Measurements from ENCODE around the gene PCDHA1.

PCDHA1 gene

DNA sequence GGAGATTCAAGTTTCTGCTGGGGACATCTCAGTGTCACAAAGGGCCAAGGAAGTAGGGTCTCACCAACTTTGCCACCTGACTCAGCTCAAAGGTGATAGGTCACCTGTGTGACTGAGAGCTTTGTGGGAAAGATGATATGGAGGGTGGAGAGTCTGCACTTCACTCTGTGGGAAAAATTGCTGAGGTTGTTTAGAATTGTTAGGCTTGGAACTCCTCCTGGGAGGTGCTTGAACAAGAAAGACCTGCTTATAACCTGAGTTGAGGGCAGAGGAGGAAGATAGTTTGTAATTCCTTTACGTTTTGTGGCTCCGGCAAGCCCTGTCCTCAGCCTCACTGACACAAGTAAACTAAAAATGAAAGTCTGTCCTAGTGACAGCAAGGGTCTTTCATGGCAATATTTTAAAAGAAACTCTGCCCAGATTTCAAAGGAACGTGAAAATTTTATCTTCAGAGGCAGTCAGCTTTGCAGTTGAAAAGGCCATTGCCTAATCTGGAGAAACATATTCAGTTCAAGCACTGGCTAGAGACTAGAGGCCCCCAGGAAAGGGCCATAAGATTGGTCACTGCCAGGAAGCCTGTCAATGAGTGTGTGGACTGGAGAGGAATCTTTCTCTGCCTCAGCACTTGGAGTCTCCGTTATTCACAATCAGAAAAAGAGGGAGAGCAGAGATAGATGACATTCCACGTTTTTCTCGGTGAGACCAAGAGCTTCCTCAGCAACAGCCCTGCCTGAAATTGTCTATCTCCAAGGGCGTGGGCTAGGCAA lies 203.5 kb downstream of the PCDHA1 start:
- FAIRE-seq (no peak), DNase-seq (ENCODE audit: insufficient read length, low spot score) (no peak)
- TF ChIP-seq POLR2A (IDR thresholded peaks at IDR 0.05; ENCODE audit: low read depth, low read length): no peak

DNA sequence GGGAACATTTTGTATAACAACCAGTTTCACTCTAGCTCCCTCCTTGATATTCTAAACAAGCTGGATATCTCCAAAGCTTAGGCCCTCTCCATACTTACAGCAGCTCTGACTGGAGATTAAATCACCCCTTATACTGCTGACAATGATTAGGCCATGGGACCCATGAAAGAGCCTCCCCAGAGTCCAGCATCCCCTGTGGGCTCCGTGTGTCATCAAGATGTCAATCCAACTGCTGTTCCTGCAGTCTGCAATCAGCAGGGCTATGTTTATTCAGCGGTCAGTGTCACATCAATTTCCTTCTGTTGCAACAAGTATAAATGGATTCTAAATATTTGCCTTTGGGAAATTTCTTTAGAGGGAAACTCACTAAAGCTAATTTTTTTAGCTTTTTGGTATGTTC lies 206.9 kb downstream of the PCDHA1 start:
- no peak for DNase-seq (ENCODE audit: insufficient read length, low spot score)
- no peak for FAIRE-seq
- no peak for TF ChIP-seq POLR2A (IDR thresholded peaks at IDR 0.05; ENCODE audit: low read depth, low read length)

DNA sequence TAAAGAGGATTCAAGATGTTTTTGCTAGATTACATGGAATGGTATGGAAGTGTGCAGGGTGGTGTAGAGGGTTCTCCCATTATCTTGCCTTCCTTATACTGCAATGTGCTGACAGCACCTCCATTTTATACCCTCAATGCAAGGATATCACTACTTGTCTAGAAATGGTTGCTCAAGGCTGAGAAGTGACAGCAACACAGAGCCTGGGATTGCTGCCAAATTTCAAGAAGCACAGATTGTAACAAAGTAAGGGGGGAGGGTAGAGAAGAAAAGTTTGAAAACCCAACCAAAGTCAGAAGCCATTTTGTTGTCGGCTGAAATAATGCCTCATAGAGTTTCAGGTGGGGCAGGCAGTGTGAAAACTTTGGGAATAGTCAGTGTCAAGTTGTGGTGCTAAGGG lies 210.1 kb downstream of the PCDHA1 start:
- TF ChIP-seq POLR2A (IDR thresholded peaks at IDR 0.05; ENCODE audit: low read depth, low read length): no peak
- DNase-seq (ENCODE audit: insufficient read length, low spot score): no peak
- FAIRE-seq: no peak

DNA sequence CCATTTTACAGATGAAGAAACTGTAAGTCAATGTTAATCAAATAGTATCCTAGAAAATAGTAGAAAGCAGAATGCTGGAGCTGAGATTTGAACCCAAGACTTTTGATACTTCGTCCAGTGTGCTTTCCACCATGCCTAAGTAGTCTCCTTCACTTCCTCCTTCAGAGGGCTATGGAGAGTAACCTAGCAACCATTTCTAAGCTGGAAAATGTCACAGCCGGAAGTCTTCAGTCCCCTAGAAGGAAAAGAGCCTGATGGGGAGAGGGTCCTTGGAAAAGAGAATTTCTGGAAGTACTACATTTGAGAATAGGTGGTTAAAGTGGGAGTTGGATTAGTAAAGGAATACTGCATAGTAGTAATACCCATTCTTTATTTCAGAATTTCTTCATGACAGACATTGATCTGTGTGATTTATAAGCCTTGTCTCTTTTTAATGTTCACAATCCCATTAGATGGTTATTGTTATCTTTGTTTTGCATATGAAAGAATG lies 213.0 kb downstream of the PCDHA1 start:
- TF ChIP-seq POLR2A (IDR thresholded peaks at IDR 0.05; ENCODE audit: low read depth, low read length): no peak
- FAIRE-seq (no peak), DNase-seq (ENCODE audit: insufficient read length, low spot score) (no peak)

DNA sequence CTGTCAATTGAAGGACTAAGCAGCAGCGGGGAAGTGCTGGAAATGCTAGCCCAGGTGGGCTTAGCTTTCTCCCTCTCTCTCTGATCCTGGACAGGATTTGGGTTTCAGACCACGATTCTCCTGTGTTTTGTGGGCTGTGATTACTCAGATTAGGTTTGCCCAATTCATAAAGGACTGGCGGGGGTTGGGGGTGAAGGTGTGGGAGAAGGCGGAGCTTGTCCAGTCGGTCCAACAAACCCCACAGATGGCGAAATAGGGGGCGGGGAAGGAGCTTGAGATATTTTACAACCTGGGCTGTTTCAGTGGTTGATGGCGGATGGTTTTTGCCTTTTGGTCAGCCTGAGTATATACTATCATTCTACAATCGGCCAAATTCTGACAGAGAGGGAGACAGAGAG lies 215.5 kb downstream of the PCDHA1 start:
- DNase-seq (ENCODE audit: insufficient read length, low spot score) (peak; percentile 22), FAIRE-seq (no peak)
- TF ChIP-seq POLR2A (IDR thresholded peaks at IDR 0.05; ENCODE audit: low read depth, low read length): no peak

DNA sequence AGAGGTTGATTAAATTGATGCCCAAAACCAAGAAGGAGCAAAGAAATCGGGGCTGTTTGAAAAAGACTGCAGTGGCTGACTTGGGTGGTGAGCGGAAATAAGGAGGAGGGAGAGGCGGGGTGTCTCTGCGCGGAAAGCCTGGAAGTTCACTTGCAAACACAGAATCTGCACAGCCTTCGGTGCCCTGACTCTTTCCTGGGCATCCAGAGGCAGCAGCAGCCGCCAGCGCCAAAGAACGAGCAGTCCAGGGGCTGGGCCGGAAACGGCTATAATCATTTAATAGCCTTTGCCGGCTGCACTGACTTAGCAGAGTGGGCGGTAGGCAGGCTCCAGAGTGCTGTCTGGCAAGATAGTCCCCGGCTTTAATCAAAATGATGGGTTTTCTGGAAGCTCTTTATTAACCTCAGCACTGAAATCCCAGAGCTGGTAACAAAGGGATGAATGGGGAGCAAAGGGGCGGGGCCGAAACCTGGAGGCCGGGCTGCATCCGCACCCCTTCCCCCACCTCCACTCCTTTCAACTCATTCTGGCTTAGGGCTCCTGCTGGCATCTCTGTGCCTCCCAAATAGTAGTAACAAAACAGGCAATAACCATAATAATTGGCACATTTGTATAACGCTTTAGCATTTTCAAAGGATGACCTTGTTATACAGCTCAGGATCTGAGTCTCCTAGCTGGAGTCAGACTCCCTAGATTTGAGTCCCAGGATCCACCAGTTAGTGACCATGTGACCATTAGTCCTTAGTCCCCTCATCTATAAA lies 216.1 kb downstream of the PCDHA1 start:
- peak; percentile 43 for DNase-seq (ENCODE audit: insufficient read length, low spot score)
- FAIRE-seq: no peak
- TF ChIP-seq POLR2A (IDR thresholded peaks at IDR 0.05; ENCODE audit: low read depth, low read length): no peak

DNA sequence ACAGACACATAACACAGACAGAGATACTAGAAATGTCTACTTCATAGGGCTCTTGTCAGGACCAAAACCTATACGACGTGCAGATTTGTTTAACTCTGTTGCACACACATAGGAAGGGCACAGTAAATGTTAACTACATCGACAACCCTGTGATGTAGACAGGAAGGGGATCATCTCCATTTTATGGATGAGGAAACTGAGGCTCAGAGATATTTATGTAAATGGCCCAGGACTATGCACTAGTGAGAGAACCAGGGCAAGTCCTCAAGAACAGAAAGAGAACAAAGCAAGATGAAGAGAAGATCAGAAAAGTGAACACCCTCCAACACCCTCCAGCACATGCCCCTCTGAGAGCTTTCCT lies 216.6 kb downstream of the PCDHA1 start:
- FAIRE-seq (no peak), DNase-seq (ENCODE audit: insufficient read length, low spot score) (no peak)
- no peak for TF ChIP-seq POLR2A (IDR thresholded peaks at IDR 0.05; ENCODE audit: low read depth, low read length)

DNA sequence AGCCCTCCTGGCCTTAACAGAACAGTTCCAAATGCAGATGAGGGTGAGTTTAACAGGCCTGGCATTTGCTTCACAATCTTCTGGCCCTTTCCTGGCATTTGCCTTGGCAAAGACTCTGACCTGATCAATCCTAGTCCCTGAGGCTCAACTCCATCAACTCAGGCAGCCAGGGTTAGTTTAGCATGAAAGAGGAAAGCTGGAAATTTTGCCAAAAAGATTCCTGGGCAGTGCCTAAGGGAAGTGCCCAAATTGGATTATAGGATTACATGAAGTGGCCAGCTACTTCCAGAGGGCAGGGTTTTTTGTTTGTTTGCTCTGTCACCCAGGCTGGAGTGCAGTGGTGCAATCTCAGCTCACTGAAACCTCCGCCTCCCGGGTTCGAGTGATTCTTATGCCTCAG lies 217.1 kb downstream of the PCDHA1 start:
- TF ChIP-seq POLR2A (IDR thresholded peaks at IDR 0.05; ENCODE audit: low read depth, low read length): no peak
- DNase-seq (ENCODE audit: insufficient read length, low spot score) (no peak), FAIRE-seq (no peak)

DNA sequence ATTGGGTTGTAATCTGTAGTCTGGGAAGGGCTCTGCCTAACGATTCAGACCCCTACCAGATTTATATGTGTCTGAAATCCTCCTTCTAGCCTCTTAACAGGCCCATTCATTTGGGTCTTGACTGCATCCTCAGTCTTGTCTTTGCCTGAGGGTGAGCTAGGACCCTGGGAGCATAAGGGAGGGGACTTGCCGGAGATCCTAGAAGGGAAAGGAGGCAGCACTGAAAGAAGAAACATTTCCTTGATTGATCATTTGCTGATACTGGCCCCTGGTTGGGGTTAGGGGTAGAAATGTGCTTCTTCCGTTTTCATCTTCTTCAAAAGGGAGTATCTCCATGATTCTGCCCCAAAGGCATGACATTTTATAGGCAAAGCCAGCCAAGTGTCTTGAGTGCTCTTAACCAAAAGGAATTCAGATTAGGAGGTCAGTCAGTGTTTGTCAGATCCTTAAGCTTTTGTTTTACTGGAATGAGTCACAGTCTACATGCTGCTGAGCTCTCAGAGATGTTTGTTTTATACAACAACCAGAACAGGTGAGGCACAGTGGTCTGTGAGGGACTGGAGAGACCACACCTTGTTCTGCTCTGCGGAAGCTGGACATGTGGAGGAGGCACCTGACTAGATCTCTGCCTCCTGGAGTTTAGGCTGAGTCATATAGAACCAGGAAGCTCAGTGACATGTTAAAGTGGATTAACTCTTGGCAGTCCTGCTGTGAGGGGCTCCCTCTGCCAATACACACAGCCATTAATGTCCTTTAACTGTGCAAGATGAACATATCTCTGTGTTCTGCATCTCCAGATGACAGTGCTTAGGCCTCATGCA lies 218.1 kb downstream of the PCDHA1 start:
- TF ChIP-seq POLR2A (IDR thresholded peaks at IDR 0.05; ENCODE audit: low read depth, low read length): no peak
- peak; percentile 82 for FAIRE-seq
- peak; percentile 40 for DNase-seq (ENCODE audit: insufficient read length, low spot score)

DNA sequence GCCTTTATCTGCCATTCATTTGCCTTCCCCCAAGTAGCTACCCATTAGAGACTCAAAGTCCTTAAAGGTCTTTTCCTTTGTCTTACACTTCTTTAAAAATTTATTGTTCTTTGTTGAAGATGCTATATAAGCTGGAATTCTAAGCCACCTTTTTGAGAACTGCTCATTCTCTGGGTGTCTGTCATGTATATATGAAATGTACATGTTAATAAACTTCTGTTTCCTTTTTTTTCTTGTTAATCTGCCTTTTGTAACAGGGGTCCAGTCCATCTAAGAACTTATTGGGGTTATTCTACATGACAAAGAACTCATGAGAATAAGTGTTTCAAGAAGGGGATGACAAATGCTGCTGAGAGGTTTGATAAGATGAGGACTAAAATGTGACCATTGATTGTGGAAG lies 221.9 kb downstream of the PCDHA1 start:
- DNase-seq (ENCODE audit: insufficient read length, low spot score) (no peak), FAIRE-seq (no peak)
- TF ChIP-seq POLR2A (IDR thresholded peaks at IDR 0.05; ENCODE audit: low read depth, low read length): no peak

DNA sequence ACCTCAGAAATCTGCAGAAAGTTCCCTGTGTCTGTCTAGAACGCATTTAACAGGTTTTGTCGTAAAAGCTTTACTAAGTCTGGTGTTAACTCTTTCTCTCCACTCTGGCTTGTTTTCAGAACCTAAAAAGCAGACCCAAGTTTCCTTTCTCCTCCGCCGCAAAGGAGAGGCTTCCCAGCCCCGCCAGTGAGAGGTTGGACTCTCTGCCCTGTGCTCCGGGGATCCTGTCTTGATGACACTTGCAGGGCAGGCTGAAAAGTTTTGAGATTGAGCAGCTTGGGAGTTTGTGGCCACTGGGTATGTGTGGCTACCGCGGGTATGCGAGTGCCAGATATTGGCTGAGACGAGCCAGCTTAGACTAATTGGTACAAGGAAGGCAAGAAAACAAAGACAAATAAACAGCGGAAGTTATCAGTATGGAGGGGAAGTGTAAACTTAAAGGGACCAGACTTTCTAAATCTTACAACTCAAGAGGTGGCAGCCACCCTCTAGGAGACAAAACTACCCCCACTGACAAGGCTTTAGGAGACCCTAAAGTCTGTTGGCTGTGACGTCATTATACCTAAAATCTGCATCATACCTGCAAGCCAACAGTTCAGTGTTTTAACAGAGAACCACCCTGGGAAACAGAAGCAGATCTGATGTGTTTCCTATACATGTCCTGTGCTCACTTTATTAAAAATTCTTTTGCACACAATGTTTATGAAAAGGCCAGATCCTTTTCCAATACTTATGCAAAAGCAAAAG lies 224.3 kb downstream of the PCDHA1 start:
- TF ChIP-seq POLR2A (IDR thresholded peaks at IDR 0.05; ENCODE audit: low read depth, low read length): no peak
- no peak for FAIRE-seq

DNA sequence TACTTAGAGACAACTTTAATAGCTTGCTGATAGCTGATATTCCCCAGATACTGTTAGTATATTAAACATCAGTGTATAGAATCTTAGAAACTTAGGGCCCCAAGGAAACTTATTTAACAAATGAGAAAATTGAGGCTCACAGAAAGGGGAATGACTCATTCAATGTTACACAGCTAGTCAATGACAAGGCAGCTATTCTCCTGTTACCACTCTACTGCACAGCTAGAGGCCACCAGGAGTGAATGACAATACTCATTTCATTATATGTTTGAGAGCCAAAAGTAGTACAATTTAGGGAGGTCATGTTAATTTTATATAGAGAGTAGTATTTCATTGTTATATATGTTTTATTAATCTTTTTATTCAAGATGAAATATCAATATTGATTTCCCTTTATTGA lies 232.0 kb downstream of the PCDHA1 start:
- DNase-seq (ENCODE audit: insufficient read length, low spot score) (no peak), FAIRE-seq (peak; percentile 11)
- no peak for TF ChIP-seq POLR2A (IDR thresholded peaks at IDR 0.05; ENCODE audit: low read depth, low read length)

More for the DNA sequence above, 224.3 kb downstream of the PCDHA1 start:
- DNase-seq (ENCODE audit: insufficient read length, low spot score): no peak

DNA sequence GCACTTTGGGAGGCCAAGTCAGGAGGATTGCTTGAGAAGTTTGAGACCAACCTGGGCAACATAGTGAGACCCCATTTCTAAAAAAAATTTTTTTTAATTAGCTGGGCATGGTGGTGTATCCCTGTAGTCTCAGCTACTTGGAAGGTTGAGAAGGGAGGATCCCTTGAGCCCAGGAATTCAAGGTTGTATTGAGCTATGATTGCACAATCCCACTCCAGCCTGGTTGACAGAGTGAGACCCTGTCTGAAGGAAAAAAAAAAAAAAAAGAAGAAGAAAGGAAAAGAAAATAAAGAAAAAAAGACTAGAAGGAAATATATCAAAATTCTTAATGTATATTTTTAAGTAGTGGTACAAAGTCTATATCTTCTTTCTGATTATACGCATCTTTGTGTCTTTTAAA lies 236.4 kb downstream of the PCDHA1 start:
- TF ChIP-seq POLR2A (IDR thresholded peaks at IDR 0.05; ENCODE audit: low read depth, low read length): no peak
- DNase-seq (ENCODE audit: insufficient read length, low spot score) (no peak), FAIRE-seq (no peak)
